Peyer's patch (tissue), 4 donors: Measurements from ENCODE around the gene IGF2BP2.

Experiments used
- POLR2A ChIP-seq, 2 donors: fragments of 450-650 bp; IDR thresholded peaks; one replicate each; pipeline ENCODE4 v1.5.1; 2017; ENCODE audit warnings: antibody characterized with exemption in 2 of 2, mild to moderate bottlenecking in 2 of 2, moderate library complexity in 2 of 2
- TF ChIP-seq, protein P1 (sequence below), 6 experiments: fragments of 450-650 bp in 4 of 6; fragments of 200-600 bp in 2 of 6; sonication (generic) in 1 of 6; IDR thresholded peaks; one replicate each; pipeline ENCODE4 v1.5.1; 2017 to 2019; ENCODE audit warnings: antibody characterized with exemption in 6 of 6, mild to moderate bottlenecking in 3 of 6, moderate library complexity in 1 of 6

DNA sequence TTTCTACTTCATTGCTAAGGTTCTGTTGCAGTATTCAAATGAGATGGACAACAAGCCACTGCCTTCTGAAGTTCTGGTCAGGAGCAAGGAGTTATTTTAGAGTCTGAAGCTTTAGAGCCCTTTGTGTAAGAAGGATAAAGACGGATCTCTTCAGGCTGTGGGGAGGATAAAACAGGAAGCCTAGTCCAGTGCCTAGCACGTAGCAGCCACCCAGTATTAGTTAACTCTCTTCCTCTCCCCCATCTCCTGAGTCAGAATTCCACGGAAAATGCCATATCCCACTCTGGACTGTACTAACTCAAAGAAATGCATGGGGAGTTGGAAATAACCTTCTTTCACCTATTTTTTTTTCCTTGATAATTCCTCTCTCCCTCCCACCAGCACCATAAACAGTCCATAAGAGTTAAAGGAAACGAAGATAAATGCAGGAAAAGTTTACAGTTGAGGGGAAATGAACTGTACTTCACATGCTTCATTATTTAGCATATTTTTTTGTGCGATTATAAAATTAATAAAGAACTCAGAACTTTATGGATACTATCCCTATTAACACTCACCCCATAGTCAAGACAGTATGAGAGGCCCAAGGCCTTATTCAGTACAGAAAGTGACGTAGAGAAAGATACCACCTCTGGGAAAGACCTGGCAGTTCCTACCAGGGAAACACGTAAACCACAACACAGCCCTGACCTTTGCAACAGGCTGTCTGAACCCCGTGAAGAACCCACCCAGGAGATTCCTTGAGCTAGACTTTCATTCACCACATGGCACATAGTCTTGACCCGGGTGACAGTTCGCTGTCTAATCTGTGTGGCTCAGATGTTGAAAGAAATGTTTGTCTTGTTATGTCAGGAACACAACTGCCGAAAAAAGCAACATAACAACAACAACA lies 9.2 kb downstream of the IGF2BP2 start:
- TF ChIP-seq, protein P1, sequence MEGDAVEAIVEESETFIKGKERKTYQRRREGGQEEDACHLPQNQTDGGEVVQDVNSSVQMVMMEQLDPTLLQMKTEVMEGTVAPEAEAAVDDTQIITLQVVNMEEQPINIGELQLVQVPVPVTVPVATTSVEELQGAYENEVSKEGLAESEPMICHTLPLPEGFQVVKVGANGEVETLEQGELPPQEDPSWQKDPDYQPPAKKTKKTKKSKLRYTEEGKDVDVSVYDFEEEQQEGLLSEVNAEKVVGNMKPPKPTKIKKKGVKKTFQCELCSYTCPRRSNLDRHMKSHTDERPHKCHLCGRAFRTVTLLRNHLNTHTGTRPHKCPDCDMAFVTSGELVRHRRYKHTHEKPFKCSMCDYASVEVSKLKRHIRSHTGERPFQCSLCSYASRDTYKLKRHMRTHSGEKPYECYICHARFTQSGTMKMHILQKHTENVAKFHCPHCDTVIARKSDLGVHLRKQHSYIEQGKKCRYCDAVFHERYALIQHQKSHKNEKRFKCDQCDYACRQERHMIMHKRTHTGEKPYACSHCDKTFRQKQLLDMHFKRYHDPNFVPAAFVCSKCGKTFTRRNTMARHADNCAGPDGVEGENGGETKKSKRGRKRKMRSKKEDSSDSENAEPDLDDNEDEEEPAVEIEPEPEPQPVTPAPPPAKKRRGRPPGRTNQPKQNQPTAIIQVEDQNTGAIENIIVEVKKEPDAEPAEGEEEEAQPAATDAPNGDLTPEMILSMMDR (IDR thresholded peaks at IDR 0.05): no peak
- TF ChIP-seq POLR2A (IDR thresholded peaks at IDR 0.05): no peak
